HG03064 (cell line): ENCODE measurements around the gene DBN1.

Experiments used
- ATAC-seq: cut with Tn5 transposase; IDR thresholded peaks from one replicate; pipeline ENCODE4 v1.9.1; 2021; ENCODE audit warnings: low read depth; ENCODE audit not compliant: unreplicated experiment

DBN1 gene

GRCh38 chr5:177412603-177413233 lies 60.7 kb downstream of the DBN1 start:
- ATAC-seq, result peak; percentile 66

DNA sequence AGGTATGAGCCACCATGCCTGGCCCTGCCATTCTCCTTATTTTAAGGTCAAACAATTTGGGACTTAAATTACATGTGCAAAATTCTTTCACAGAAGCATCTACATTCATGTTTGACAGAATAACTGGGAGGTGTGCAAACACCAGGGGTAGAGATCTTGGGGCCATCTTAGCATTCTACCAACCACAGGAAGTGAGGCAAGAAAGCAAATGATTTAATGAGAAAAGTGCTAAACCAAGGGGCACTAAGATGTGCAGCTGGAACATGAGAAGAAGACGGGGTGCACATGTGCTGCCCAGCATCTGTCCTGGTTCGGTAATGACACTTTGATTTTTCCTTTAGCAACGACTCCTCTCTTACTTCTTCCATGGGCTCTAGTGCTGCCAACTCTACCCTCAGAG lies 62.9 kb downstream of the DBN1 start:
- ATAC-seq, result no peak

DNA sequence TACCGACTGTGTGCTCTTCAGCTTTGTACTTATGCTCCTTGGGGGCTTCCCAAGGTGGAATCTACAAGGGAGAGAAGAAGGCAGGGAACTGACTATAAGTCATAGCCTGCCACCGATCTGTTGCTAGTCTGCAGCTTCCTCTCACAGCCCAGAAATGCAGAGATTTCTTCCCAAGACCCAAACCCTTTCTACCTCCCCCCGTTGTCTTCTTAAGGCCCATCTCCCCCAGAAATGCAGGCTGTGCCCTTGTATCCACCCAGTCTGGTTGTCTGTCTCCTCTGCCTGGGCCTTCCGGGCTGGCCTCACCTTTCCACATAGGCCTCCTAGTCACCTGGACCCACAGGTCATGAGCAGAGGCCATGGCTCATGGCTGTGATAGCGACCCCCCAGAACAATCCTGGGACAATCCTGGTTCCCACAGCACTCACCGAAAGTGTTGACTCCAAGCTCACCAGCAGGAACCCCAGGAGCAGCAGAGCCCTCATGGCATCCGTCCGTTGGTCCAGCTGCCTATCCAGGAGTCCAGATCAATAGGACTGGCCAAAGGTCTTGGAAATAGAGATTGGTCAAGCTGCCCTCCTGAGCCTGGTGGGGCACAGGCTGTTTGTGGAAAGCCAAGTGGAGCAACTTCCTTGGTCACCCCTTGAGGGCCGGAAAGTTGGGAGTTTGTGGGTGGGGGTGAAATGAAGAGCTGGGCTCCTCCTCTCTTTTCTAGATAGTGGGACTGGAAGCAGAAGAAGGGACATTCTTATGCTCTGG lies 64.2 kb downstream of the DBN1 start, which contains the start of gene F12:
Gene F12 (minus strand): TSS at position 522 of the 759 bp plus-strand sequence. CDS start 37 bp downstream, at position 485.
- ATAC-seq, result no peak
